B cell (primary cell): ENCODE measurements around the gene ATP11A. TPM values are rescaled to one million over a fixed set of nuclear protein-coding genes. Genes with fewer than 3 reads are reported as not detected.

ENCODE experiments used
- ATAC-seq: fragments of 200-7000 bp; cut with Tn5 transposase; one replicate; pipeline ENCODE4 v1.10.0; 2021; ENCODE audit warnings: low read depth, mild to moderate bottlenecking, moderate number of reproducible peaks, moderate library complexity
- CTCF ChIA-PET: fragments of 350-600 bp; sonication (Branson Sonifier 250); formaldehyde crosslinking; loops from one replicate; lab custom pipeline; 2021; ENCODE audit warnings: antibody characterized with exemption, inconsistent platforms; lab: Charles Lee
- POLR2A ChIA-PET: fragments of 350-600 bp; sonication (Branson Sonifier 250); formaldehyde crosslinking; loops from one replicate; lab custom pipeline; 2021; ENCODE audit warnings: antibody characterized with exemption; lab: Charles Lee
- DNase-seq: peaks from one replicate; pipeline ENCODE4 v3.0.0; 2013
- H2AFZ ChIP-seq: 2 replicates; pipeline ENCODE4 v1.6.1; 2012; ENCODE audit warnings: mild to moderate bottlenecking, low read depth, low read length; ENCODE audit not compliant: insufficient read depth, poor library complexity, severe bottlenecking
- H3K27ac ChIP-seq, 2 donors: 1 replicate in 1 of 2; 2 replicates in 1 of 2; pipeline ENCODE4 v1.5.1; 2012 to 2013; ENCODE audit warnings: low read length in 2 of 2, mild to moderate bottlenecking in 2 of 2, moderate library complexity in 1 of 2
- H3K27me3 ChIP-seq, 4 experiments: fragments of 200-600 bp in 1 of 4; sonication (generic) in 1 of 4; replicated peaks in 1 of 4; 1 replicate in 2 of 4; 2 replicates in 2 of 4; pipeline versions ENCODE4 v1.6.1 to v1.7.0; 2013 to 2016; ENCODE audit warnings: low read length in 3 of 4, mild to moderate bottlenecking in 2 of 4, mixed read lengths in 1 of 4, moderate library complexity in 1 of 4; ENCODE audit not compliant: insufficient read depth in 4 of 4, control insufficient read depth in 3 of 4; ENCODE audit errors: control extremely low read depth in 1 of 4
- H3K36me3 ChIP-seq, 2 experiments: replicated peaks in 1 of 2; 1 replicate in 1 of 2; 2 replicates in 1 of 2; pipeline versions ENCODE4 v1.6.1 to v1.7.1; 2013; ENCODE audit warnings: low read length in 1 of 2; ENCODE audit not compliant: insufficient read depth in 2 of 2, control insufficient read depth in 1 of 2; ENCODE audit errors: control extremely low read depth in 1 of 2, extremely low read depth in 1 of 2
- H3K4me1 ChIP-seq, 2 donors: fragments of 200-600 bp in 1 of 2; sonication (generic) in 1 of 2; 1 replicate in 1 of 2; 2 replicates in 1 of 2; pipeline versions ENCODE4 v1.5.1 to v1.6.1; 2013 to 2017; ENCODE audit warnings: low read length in 2 of 2; ENCODE audit not compliant: control insufficient read depth in 2 of 2, insufficient read depth in 2 of 2
- H3K4me2 ChIP-seq: replicated peaks from 2 replicates; pipeline ENCODE3; 2012; ENCODE audit warnings: mild to moderate bottlenecking, low read depth, low read length; ENCODE audit not compliant: poor library complexity, severe bottlenecking
- H3K4me3 ChIP-seq, 5 experiments: fragments of 200-600 bp in 1 of 5; sonication (generic) in 1 of 5; 1 replicate in 3 of 5; 2 replicates in 2 of 5; pipeline versions ENCODE4 v1.5.1 to v1.7.0; 2011 to 2016; ENCODE audit warnings: low read length in 4 of 5, mild to moderate bottlenecking in 4 of 5, low read depth in 2 of 5, control low read depth in 1 of 5, moderate library complexity in 1 of 5; ENCODE audit not compliant: insufficient read depth in 1 of 5; ENCODE audit errors: control extremely low read depth in 1 of 5, extremely low read depth in 1 of 5
- H3K79me2 ChIP-seq: fragments of 200-600 bp; sonication (generic); one replicate; pipeline ENCODE4 v1.6.0; 2016; ENCODE audit warnings: low read length; ENCODE audit not compliant: control insufficient read depth, insufficient read depth
- H3K9ac ChIP-seq: fragments of 200-600 bp; sonication (generic); 2 replicates; pipeline ENCODE4 v1.6.1; 2017; ENCODE audit warnings: mild to moderate bottlenecking, low read length, moderate library complexity
- H3K9me3 ChIP-seq, 3 donors: one replicate each; pipeline versions ENCODE4 v1.6.1 to v1.7.1; 2013; ENCODE audit warnings: low read length in 2 of 3; ENCODE audit not compliant: control insufficient read depth in 2 of 3, insufficient read depth in 1 of 3; ENCODE audit errors: control extremely low read depth in 1 of 3
- H4K20me1 ChIP-seq: 2 replicates; pipeline ENCODE4 v1.6.0; 2012; ENCODE audit warnings: mild to moderate bottlenecking, low read length; ENCODE audit not compliant: insufficient read depth, control insufficient read depth, poor library complexity, severe bottlenecking
- H3K27ac Mint-ChIP-seq: one replicate; pipeline ENCODE4 v1.8.0; 2021; ENCODE audit warnings: mixed read lengths
- H3K27me3 Mint-ChIP-seq: one replicate; pipeline ENCODE4 v1.8.0; 2021; ENCODE audit warnings: mixed read lengths
- H3K4me1 Mint-ChIP-seq: one replicate; pipeline ENCODE4 v1.8.0; 2021; ENCODE audit warnings: mixed read lengths
- H3K4me3 Mint-ChIP-seq: one replicate; pipeline ENCODE4 v1.8.0; 2021; ENCODE audit warnings: mixed read lengths
- H3K9me3 Mint-ChIP-seq: one replicate; pipeline ENCODE4 v1.8.0; 2022; ENCODE audit warnings: mixed read lengths; ENCODE audit not compliant: insufficient read depth
- CTCF ChIP-seq: fragments of 200-600 bp; IDR thresholded peaks from one replicate; pipeline ENCODE4 v1.8.0; 2022; ENCODE audit warnings: antibody characterized with exemption, mild to moderate bottlenecking
- EZH2 ChIP-seq: IDR thresholded peaks from 2 replicates; pipeline ENCODE4 v1.6.1; 2012; ENCODE audit warnings: borderline replicate concordance, low read depth, mild to moderate bottlenecking, moderate library complexity, low read length; ENCODE audit not compliant: insufficient read depth, poor library complexity, severe bottlenecking
- WGBS: methylation state at CpG from one replicate; pipeline ENCODE4 v1.1.5; 2013; ENCODE audit warnings: missing lambda C conversion rate; ENCODE audit not compliant: insufficient coverage; 5-methylcytosine and 5-hydroxymethylcytosine counted together
- intact Hi-C: fragments of 100-400 bp; cut with micrococcal nuclease; formaldehyde crosslinking; loops from one replicate; pipeline ENCODE4 v1.10.0; 2022
- polyA plus RNA-seq: library from polyadenylated mRNA; depleted of rRNA; stranded (reverse); fragments of >200 nt; gene quantifications from 2 replicates; pipeline ENCODE4 v1.2.3, GENCODE V29; 2012
- total RNA-seq, 2 donors: library from RNA; stranded (reverse); fragments of 120-200 nt in 1 of 2; gene quantifications; 1 replicate in 1 of 2; 2 replicates in 1 of 2; pipeline versions ENCODE4 v1.2.3 to v1.2.4, GENCODE V29; 2013 to 2022

Gene ATP11A
- total and polyA plus RNA-seq, 2 donors (not counting 1 experiment from before 2014, with no cell fraction given), result 36.9 to 60.3 TPM

- no peaks in the 10 kb centered on the region for H3K4me1 ChIP-seq
- WGBS, result 98% methylated on average over 25 of the region's 25 CpGs
- no peak overlapping the region for H3K27ac ChIP-seq
- H3K27me3 Mint-ChIP-seq, result no peaks in the 10 kb centered on the region
- H3K27me3 ChIP-seq, result no peaks in the 10 kb centered on the region
- TF ChIP-seq EZH2, result no peak
- TF ChIP-seq CTCF, result no peak
- ATAC-seq (no peak), DNase-seq (no peak)
- no peak overlapping the region for H3K27ac Mint-ChIP-seq
- no peak overlapping the region for H3K4me2 ChIP-seq
- H3K9me3 Mint-ChIP-seq, result no peaks in the 10 kb centered on the region
- H3K4me3 ChIP-seq, result no peak overlapping the region
- no peaks in the 10 kb centered on the region for H3K9me3 ChIP-seq
- ChIA-PET CTCF (no interaction called here), POLR2A (no interaction called here)
- H3K79me2 ChIP-seq, result no peaks in the 10 kb centered on the region
- no peaks in the 10 kb centered on the region for H3K4me1 Mint-ChIP-seq
- intact Hi-C loops, result no loop called here
- no peak overlapping the region for H2AFZ ChIP-seq
- peaks cover 0 to 30% of the 10 kb centered on the region in 2 experiments for H3K36me3 ChIP-seq
- no peaks in the 10 kb centered on the region for H4K20me1 ChIP-seq
- H3K9ac ChIP-seq, result no peak overlapping the region
- H3K4me3 Mint-ChIP-seq, result no peak overlapping the region
Observed at GRCh38 chr13:112833551-112834257, 143.9 kb downstream of the ATP11A start.

GRCh38 chr13:112835344-112835743 lies 145.5 kb downstream of the ATP11A start:
- Histone ChIP-seq H3K9ac (no peak overlapping the region), H3K36me3 (peaks cover 0 to 33% of the 10 kb centered on the region in 2 experiments), H3K4me3 (no peak overlapping the region), H2AFZ (no peak overlapping the region), H3K27me3 (no peaks in the 10 kb centered on the region), H3K4me2 (no peak overlapping the region), H3K79me2 (no peaks in the 10 kb centered on the region), H3K4me1 (no peaks in the 10 kb centered on the region), H4K20me1 (no peaks in the 10 kb centered on the region), H3K9me3 (no peaks in the 10 kb centered on the region), H3K27ac (no peak overlapping the region)
- intact Hi-C loops, result no loop called here
- TF ChIP-seq EZH2, result no peak
- no peak for TF ChIP-seq CTCF
- no peaks in the 10 kb centered on the region for H3K9me3 Mint-ChIP-seq
- H3K4me1 Mint-ChIP-seq, result no peaks in the 10 kb centered on the region
- 97% methylated on average over 16 of the region's 16 CpGs for WGBS
- H3K27me3 Mint-ChIP-seq, result no peaks in the 10 kb centered on the region
- CTCF ChIA-PET, result no interaction called here
- no peak overlapping the region for H3K27ac Mint-ChIP-seq
- DNase-seq (no peak), ATAC-seq (no peak)
- POLR2A ChIA-PET, result no interaction called here
- no peak overlapping the region for H3K4me3 Mint-ChIP-seq
